Activated T-helper 17 cell treated with anti-CD3 and anti-CD28 coated beads, Interleukin-2, amount 50 U/mL, for 72 hours (primary cell): ENCODE measurements around the gene THRAP3. TPM values are rescaled to one million over a fixed set of nuclear protein-coding genes. Genes with fewer than 3 reads are reported as not detected.
A peak's percentile ranks its signal among the peaks of the same experiment; 100 is the strongest.

Experiments used
- ATAC-seq: fragments of 150-1000 bp; cut with Tn5 transposase; replicated peaks from 2 replicates; pipeline ENCODE4 v1.10.0; 2021; ENCODE audit warnings: mild to moderate bottlenecking, moderate library complexity
- H3K27ac Mint-ChIP-seq: one replicate; pipeline ENCODE4 v1.8.0; 2022; ENCODE audit warnings: mixed read lengths
- H3K27me3 Mint-ChIP-seq: one replicate; pipeline ENCODE4 v1.8.0; 2022; ENCODE audit warnings: mixed read lengths
- H3K36me3 Mint-ChIP-seq: one replicate; pipeline ENCODE4 v1.8.0; 2022; ENCODE audit warnings: low read depth, mild to moderate bottlenecking, mixed read lengths
- H3K4me1 Mint-ChIP-seq: one replicate; pipeline ENCODE4 v1.8.0; 2022; ENCODE audit warnings: mixed read lengths
- H3K4me3 Mint-ChIP-seq: one replicate; pipeline ENCODE4 v1.8.0; 2022; ENCODE audit warnings: mild to moderate bottlenecking, mixed read lengths
- H3K9me3 Mint-ChIP-seq: one replicate; pipeline ENCODE4 v1.8.0; 2022; ENCODE audit warnings: mixed read lengths
- total RNA-seq, 2 donors: library from RNA; stranded (reverse); gene quantifications; one replicate each; pipeline ENCODE4 v1.2.3, GENCODE V29; 2022

THRAP3 gene
- total RNA-seq, 2 donors from 2014 or later, result 115 to 152 TPM

- no peak overlapping the region for H3K4me3 Mint-ChIP-seq
- peaks cover 21% of the 10 kb centered on the region for H3K4me1 Mint-ChIP-seq
- no peaks in the 10 kb centered on the region for H3K27me3 Mint-ChIP-seq
- no peaks in the 10 kb centered on the region for H3K9me3 Mint-ChIP-seq
- ATAC-seq, result no peak
- peaks cover 76% of the 10 kb centered on the region for H3K36me3 Mint-ChIP-seq
- H3K27ac Mint-ChIP-seq, result no peak overlapping the region
Observed at GRCh38 chr1:36253161-36253862, 29.1 kb downstream of the THRAP3 start.

GRCh38 chr1:36256558-36257374 is 32.5 kb downstream of the THRAP3 start:
- Mint-ChIP-seq H3K4me1 (peaks cover 9% of the 10 kb centered on the region), H3K27ac (peak overlapping the region; percentile 12), H3K36me3 (peaks cover 84% of the 10 kb centered on the region), H3K4me3 (no peak overlapping the region), H3K9me3 (no peaks in the 10 kb centered on the region), H3K27me3 (no peaks in the 10 kb centered on the region)
- no peak for ATAC-seq

- H3K27ac Mint-ChIP-seq, result peak overlapping the region; percentile 12
- no peaks in the 10 kb centered on the region for H3K27me3 Mint-ChIP-seq
- ATAC-seq, result peak; percentile 99
- no peaks in the 10 kb centered on the region for H3K9me3 Mint-ChIP-seq
- no peak overlapping the region for H3K4me3 Mint-ChIP-seq
- H3K36me3 Mint-ChIP-seq, result peaks cover 90% of the 10 kb centered on the region
- H3K4me1 Mint-ChIP-seq, result peaks cover 9% of the 10 kb centered on the region
Observed at GRCh38 chr1:36257375-36257767, 33.1 kb downstream of the THRAP3 start.

GRCh38 chr1:36258960-36259344 is 34.7 kb downstream of the THRAP3 start:
- ATAC-seq, result no peak
- peaks cover 92% of the 10 kb centered on the region for H3K36me3 Mint-ChIP-seq
- H3K4me3 Mint-ChIP-seq, result no peak overlapping the region
- no peaks in the 10 kb centered on the region for H3K27me3 Mint-ChIP-seq
- peaks cover 12% of the 10 kb centered on the region for H3K4me1 Mint-ChIP-seq
- no peak overlapping the region for H3K27ac Mint-ChIP-seq
- H3K9me3 Mint-ChIP-seq, result no peaks in the 10 kb centered on the region

GRCh38 chr1:36268981-36269380 is 44.7 kb downstream of the THRAP3 start:
- Mint-ChIP-seq H3K4me3 (no peak overlapping the region), H3K4me1 (peaks cover 5% of the 10 kb centered on the region), H3K9me3 (no peaks in the 10 kb centered on the region), H3K36me3 (peaks cover 86% of the 10 kb centered on the region), H3K27me3 (no peaks in the 10 kb centered on the region), H3K27ac (peak overlapping the region; percentile 3)
- no peak for ATAC-seq

- Mint-ChIP-seq H3K27me3 (no peaks in the 10 kb centered on the region), H3K27ac (peak overlapping the region; percentile 3), H3K9me3 (no peaks in the 10 kb centered on the region), H3K4me3 (no peak overlapping the region), H3K4me1 (peaks cover 5% of the 10 kb centered on the region), H3K36me3 (peaks cover 86% of the 10 kb centered on the region)
- ATAC-seq, result no peak
Observed at GRCh38 chr1:36269408-36269838, 45.2 kb downstream of the THRAP3 start.

GRCh38 chr1:36273024-36273423 is 48.8 kb downstream of the THRAP3 start:
- no peaks in the 10 kb centered on the region for H3K27me3 Mint-ChIP-seq
- H3K4me3 Mint-ChIP-seq, result no peak overlapping the region
- no peak for ATAC-seq
- no peaks in the 10 kb centered on the region for H3K9me3 Mint-ChIP-seq
- H3K4me1 Mint-ChIP-seq, result peaks cover 5% of the 10 kb centered on the region
- peak overlapping the region; percentile 62 for H3K27ac Mint-ChIP-seq
- H3K36me3 Mint-ChIP-seq, result peaks cover 61% of the 10 kb centered on the region

- Mint-ChIP-seq H3K27me3 (no peaks in the 10 kb centered on the region), H3K4me3 (no peak overlapping the region), H3K4me1 (peaks cover 7% of the 10 kb centered on the region), H3K27ac (no peak overlapping the region), H3K36me3 (peaks cover 49% of the 10 kb centered on the region), H3K9me3 (no peaks in the 10 kb centered on the region)
- ATAC-seq, result no peak
Observed at GRCh38 chr1:36274201-36274600, 50.0 kb downstream of the THRAP3 start.

- Mint-ChIP-seq H3K27me3 (no peaks in the 10 kb centered on the region), H3K4me1 (peaks cover 21% of the 10 kb centered on the region), H3K4me3 (no peak overlapping the region), H3K9me3 (no peaks in the 10 kb centered on the region), H3K27ac (no peak overlapping the region), H3K36me3 (peaks cover 50% of the 10 kb centered on the region)
- ATAC-seq, result no peak
Observed at GRCh38 chr1:36276688-36277087, 52.4 kb downstream of the THRAP3 start.

GRCh38 chr1:36279110-36279788 is 55.0 kb downstream of the THRAP3 start:
- Mint-ChIP-seq H3K4me3 (peak overlapping the region; percentile 37), H3K27ac (peak overlapping the region; percentile 81), H3K27me3 (no peaks in the 10 kb centered on the region), H3K4me1 (peaks cover 16% of the 10 kb centered on the region), H3K36me3 (peaks cover 51% of the 10 kb centered on the region), H3K9me3 (no peaks in the 10 kb centered on the region)
- ATAC-seq, result no peak

- peak overlapping the region; percentile 37 for H3K4me3 Mint-ChIP-seq
- peaks cover 16% of the 10 kb centered on the region for H3K4me1 Mint-ChIP-seq
- H3K27me3 Mint-ChIP-seq, result no peaks in the 10 kb centered on the region
- no peak for ATAC-seq
- H3K36me3 Mint-ChIP-seq, result peaks cover 54% of the 10 kb centered on the region
- peak overlapping the region; percentile 81 for H3K27ac Mint-ChIP-seq
- H3K9me3 Mint-ChIP-seq, result no peaks in the 10 kb centered on the region
Observed at GRCh38 chr1:36279789-36280296, 55.6 kb downstream of the THRAP3 start.

GRCh38 chr1:36284061-36284460 is 59.8 kb downstream of the THRAP3 start:
- ATAC-seq, result no peak
- H3K4me1 Mint-ChIP-seq, result peaks cover 33% of the 10 kb centered on the region
- H3K27ac Mint-ChIP-seq, result peak overlapping the region; percentile 44
- no peaks in the 10 kb centered on the region for H3K27me3 Mint-ChIP-seq
- no peaks in the 10 kb centered on the region for H3K9me3 Mint-ChIP-seq
- no peak overlapping the region for H3K4me3 Mint-ChIP-seq
- H3K36me3 Mint-ChIP-seq, result peaks cover 89% of the 10 kb centered on the region

GRCh38 chr1:36284517-36284916 is 60.3 kb downstream of the THRAP3 start:
- H3K9me3 Mint-ChIP-seq, result no peaks in the 10 kb centered on the region
- ATAC-seq, result no peak
- H3K4me3 Mint-ChIP-seq, result no peak overlapping the region
- H3K36me3 Mint-ChIP-seq, result peaks cover 93% of the 10 kb centered on the region
- H3K27me3 Mint-ChIP-seq, result no peaks in the 10 kb centered on the region
- H3K4me1 Mint-ChIP-seq, result peaks cover 31% of the 10 kb centered on the region
- H3K27ac Mint-ChIP-seq, result peak overlapping the region; percentile 44

- Mint-ChIP-seq H3K36me3 (peaks cover 93% of the 10 kb centered on the region), H3K9me3 (no peaks in the 10 kb centered on the region), H3K27ac (peak overlapping the region; percentile 84), H3K4me3 (peak overlapping the region; percentile 58), H3K27me3 (no peaks in the 10 kb centered on the region), H3K4me1 (peaks cover 21% of the 10 kb centered on the region)
- peak; percentile 77 for ATAC-seq
Observed at GRCh38 chr1:36285443-36286101, 61.3 kb downstream of the THRAP3 start.
